DOHH2 (cell line): ENCODE results near the gene NUP50.

Experiments used
- H3F3A ChIP-seq: fragments of 200-600 bp; sonication (generic), shearing (Covaris generic); 2 replicates; pipeline ENCODE4 v1.6.0; 2016; ENCODE audit warnings: antibody characterized with exemption, mild to moderate bottlenecking; ENCODE audit not compliant: control insufficient read depth, insufficient read depth
- H3K27ac ChIP-seq: fragments of 200-600 bp; sonication (generic); 2 replicates; pipeline ENCODE4 v1.5.1; 2014; ENCODE audit warnings: low read depth, mild to moderate bottlenecking, low read length, moderate library complexity
- H3K27me3 ChIP-seq: fragments of 200-600 bp; sonication (generic); 2 replicates; pipeline ENCODE4 v1.6.1; 2014; ENCODE audit warnings: mild to moderate bottlenecking, low read length, mixed read lengths; ENCODE audit not compliant: control insufficient read depth
- H3K36me3 ChIP-seq: fragments of 200-600 bp; sonication (generic); 2 replicates; pipeline ENCODE4 v1.6.1; 2014; ENCODE audit warnings: mild to moderate bottlenecking, low read length, moderate library complexity, mixed read lengths; ENCODE audit not compliant: control insufficient read depth
- H3K4me1 ChIP-seq: fragments of 200-600 bp; sonication (generic); 2 replicates; pipeline ENCODE4 v1.6.1; 2014; ENCODE audit warnings: mild to moderate bottlenecking, low read length, mixed read lengths; ENCODE audit not compliant: control insufficient read depth
- H3K4me2 ChIP-seq: fragments of 200-600 bp; sonication (generic); 2 replicates; pipeline ENCODE4 v1.6.0; 2014; ENCODE audit warnings: mild to moderate bottlenecking, low read length, moderate library complexity
- H3K4me3 ChIP-seq: fragments of 200-600 bp; sonication (generic); 2 replicates; pipeline ENCODE4 v1.5.1; 2014; ENCODE audit warnings: mild to moderate bottlenecking, low read length, mixed read lengths
- H3K79me2 ChIP-seq: fragments of 200-600 bp; sonication (generic); 2 replicates; pipeline ENCODE4 v1.6.1; 2014; ENCODE audit warnings: mild to moderate bottlenecking, low read length, mixed read lengths; ENCODE audit not compliant: control insufficient read depth
- H3K9me2 ChIP-seq: fragments of 200-600 bp; sonication (generic); replicated peaks from 2 replicates; pipeline ENCODE4 v1.6.1; 2014; ENCODE audit warnings: mild to moderate bottlenecking, low read length, mixed read lengths; ENCODE audit not compliant: control insufficient read depth
- H3K9me3 ChIP-seq: fragments of 200-600 bp; sonication (generic); 2 replicates; pipeline ENCODE4 v1.6.1; 2014; ENCODE audit warnings: antibody characterized with exemption, low read length, mixed read lengths; ENCODE audit not compliant: control insufficient read depth, insufficient read depth
- H4K20me1 ChIP-seq: fragments of 200-600 bp; sonication (generic); 2 replicates; pipeline ENCODE4 v1.6.0; 2014; ENCODE audit warnings: low read depth, mild to moderate bottlenecking, antibody characterized with exemption, low read length, moderate library complexity; ENCODE audit not compliant: control insufficient read depth, insufficient read depth
- EZH2phosphoT487 ChIP-seq: fragments of 200-600 bp; sonication (generic); IDR thresholded peaks from 2 replicates; pipeline ENCODE4 v1.6.1; 2017; ENCODE audit warnings: borderline replicate concordance, mild to moderate bottlenecking, antibody characterized with exemption, low read length, moderate library complexity, mixed read lengths
- TF ChIP-seq, protein P1 (sequence below): fragments of 200-600 bp; sonication (generic); IDR thresholded peaks from one replicate; pipeline ENCODE4 v1.5.1; 2014; ENCODE audit warnings: antibody characterized with exemption, mild to moderate bottlenecking, low read depth, low read length; ENCODE audit not compliant: poor library complexity, severe bottlenecking

NUP50 gene

DNA sequence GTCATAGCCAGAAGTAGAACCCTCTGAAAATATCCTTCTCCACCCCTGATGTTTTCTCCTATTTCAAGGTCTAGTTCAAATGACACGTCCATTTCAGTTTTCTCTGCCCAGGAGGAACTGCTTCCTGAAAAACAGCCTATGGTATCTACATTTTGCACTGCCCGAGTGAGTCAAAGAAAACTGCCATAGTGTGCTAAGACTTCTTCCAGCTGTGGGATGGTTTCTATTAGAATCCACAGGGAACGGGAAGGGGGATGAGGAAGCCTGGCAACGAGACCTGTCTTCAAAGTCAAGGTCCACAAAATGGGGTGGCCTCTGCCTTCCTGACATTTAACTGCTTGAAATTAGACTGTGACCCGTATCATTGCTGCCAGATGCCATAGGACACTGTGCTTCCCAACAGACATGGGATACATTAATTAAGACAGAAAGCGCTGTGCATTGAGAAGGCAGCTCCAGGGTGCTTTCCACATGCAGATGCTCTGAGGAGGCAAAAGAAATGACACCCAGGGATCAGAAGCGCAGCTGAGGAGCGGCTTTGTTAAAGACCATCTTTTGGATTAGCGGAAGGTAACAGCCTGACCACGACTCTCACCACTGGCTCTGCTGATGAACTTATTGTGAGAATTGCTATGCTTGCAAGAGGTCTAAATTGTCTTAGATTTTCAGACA is 39.4 kb upstream of the NUP50 start:
- Histone ChIP-seq H3K27me3 (peaks cover 3% of the 10 kb centered on the region; the same call in 1 of the 2 replicates), H3K27ac (no peak overlapping the region), H3K4me1 (no peaks in the 10 kb centered on the region), H3K79me2 (no peaks in the 10 kb centered on the region), H3K9me2 (no peaks in the 10 kb centered on the region), H3K36me3 (no peaks in the 10 kb centered on the region), H3F3A (no peaks in the 10 kb centered on the region), H4K20me1 (no peaks in the 10 kb centered on the region), H3K9me3 (no peaks in the 10 kb centered on the region), H3K4me3 (no peak overlapping the region), H3K4me2 (no peak overlapping the region)
- TF ChIP-seq, protein P1, sequence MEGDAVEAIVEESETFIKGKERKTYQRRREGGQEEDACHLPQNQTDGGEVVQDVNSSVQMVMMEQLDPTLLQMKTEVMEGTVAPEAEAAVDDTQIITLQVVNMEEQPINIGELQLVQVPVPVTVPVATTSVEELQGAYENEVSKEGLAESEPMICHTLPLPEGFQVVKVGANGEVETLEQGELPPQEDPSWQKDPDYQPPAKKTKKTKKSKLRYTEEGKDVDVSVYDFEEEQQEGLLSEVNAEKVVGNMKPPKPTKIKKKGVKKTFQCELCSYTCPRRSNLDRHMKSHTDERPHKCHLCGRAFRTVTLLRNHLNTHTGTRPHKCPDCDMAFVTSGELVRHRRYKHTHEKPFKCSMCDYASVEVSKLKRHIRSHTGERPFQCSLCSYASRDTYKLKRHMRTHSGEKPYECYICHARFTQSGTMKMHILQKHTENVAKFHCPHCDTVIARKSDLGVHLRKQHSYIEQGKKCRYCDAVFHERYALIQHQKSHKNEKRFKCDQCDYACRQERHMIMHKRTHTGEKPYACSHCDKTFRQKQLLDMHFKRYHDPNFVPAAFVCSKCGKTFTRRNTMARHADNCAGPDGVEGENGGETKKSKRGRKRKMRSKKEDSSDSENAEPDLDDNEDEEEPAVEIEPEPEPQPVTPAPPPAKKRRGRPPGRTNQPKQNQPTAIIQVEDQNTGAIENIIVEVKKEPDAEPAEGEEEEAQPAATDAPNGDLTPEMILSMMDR: no peak
- TF ChIP-seq EZH2phosphoT487: no peak

DNA sequence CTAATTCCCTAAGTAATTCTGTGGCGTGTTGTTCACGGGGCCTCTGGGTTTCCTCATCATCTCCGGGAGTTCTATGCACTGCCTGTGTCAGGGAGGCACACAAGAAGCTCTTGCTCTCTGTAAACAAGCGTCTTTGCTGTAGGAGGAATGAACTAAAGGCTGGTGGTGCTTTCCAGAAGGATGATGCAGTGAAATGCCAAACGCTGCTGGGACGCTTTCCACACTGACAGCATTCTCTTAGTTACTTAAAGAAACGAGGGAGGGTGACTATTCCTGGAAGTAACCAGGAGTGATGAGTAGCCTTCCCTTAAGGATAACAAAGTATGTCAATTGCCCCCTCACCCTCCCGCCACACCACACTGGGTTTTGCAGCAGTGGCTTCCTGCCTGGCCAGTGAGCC is 38.5 kb upstream of the NUP50 start:
- peaks cover 3% of the 10 kb centered on the region; the same call in 1 of the 2 replicates for H3K27me3 ChIP-seq
- H3K4me3 ChIP-seq: no peak overlapping the region
- no peaks in the 10 kb centered on the region for H3F3A ChIP-seq
- no peaks in the 10 kb centered on the region for H4K20me1 ChIP-seq
- no peak overlapping the region for H3K27ac ChIP-seq
- H3K36me3 ChIP-seq: no peaks in the 10 kb centered on the region
- H3K4me2 ChIP-seq: no peak overlapping the region
- H3K9me2 ChIP-seq: no peaks in the 10 kb centered on the region
- TF ChIP-seq EZH2phosphoT487: no peak
- TF ChIP-seq, protein P1: no peak
- no peaks in the 10 kb centered on the region for H3K4me1 ChIP-seq
- no peaks in the 10 kb centered on the region for H3K9me3 ChIP-seq
- no peaks in the 10 kb centered on the region for H3K79me2 ChIP-seq

DNA sequence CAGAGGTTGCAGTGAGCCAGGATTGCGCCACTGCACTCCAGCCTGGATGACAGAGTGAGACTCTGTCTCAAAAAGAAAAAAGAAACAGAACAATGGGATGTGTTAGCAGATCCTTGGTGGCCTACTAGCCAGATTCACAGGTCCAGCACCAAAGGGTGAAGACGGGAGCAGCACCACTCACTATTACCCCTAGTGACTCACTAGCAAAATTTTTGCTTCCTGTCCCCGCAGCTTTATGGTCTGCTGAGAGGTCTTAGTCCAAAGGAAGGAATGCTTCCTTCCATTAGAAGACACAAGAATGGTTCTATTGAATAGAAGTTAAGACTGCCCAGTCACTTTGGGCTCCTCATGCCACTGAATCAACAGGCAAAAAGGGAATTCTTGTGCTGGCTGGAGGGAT is 35.9 kb upstream of the NUP50 start:
- Histone ChIP-seq H3F3A (no peaks in the 10 kb centered on the region), H4K20me1 (no peaks in the 10 kb centered on the region), H3K27me3 (peaks cover 3% of the 10 kb centered on the region; the same call in 1 of the 2 replicates), H3K4me3 (no peak overlapping the region), H3K9me3 (no peaks in the 10 kb centered on the region), H3K27ac (no peak overlapping the region), H3K4me1 (no peaks in the 10 kb centered on the region), H3K79me2 (no peaks in the 10 kb centered on the region), H3K9me2 (no peaks in the 10 kb centered on the region), H3K4me2 (no peak overlapping the region), H3K36me3 (no peaks in the 10 kb centered on the region; the same call in 1 of the 2 replicates)
- TF ChIP-seq EZH2phosphoT487: no peak
- TF ChIP-seq, protein P1: no peak
